ENCODE results near the gene MALL. TPM values are rescaled to one million over a fixed set of nuclear protein-coding genes. Genes with fewer than 3 reads are reported as not detected.
"Not testable (repeated sequence)": the region's sequence is repeated elsewhere in the genome, so short reads cannot be mapped to it uniquely, and the experiment has no call there.

The MALL gene
- 0.60 to 0.85 TPM (median 0.82 TPM) in 3 replicates for total RNA-seq
- long read RNA-seq, partial matches to known transcripts, result 0 of 1 reads
- long read RNA-seq, other reads (novel, unspliced or antisense), result 0 of 1 reads

DNA sequence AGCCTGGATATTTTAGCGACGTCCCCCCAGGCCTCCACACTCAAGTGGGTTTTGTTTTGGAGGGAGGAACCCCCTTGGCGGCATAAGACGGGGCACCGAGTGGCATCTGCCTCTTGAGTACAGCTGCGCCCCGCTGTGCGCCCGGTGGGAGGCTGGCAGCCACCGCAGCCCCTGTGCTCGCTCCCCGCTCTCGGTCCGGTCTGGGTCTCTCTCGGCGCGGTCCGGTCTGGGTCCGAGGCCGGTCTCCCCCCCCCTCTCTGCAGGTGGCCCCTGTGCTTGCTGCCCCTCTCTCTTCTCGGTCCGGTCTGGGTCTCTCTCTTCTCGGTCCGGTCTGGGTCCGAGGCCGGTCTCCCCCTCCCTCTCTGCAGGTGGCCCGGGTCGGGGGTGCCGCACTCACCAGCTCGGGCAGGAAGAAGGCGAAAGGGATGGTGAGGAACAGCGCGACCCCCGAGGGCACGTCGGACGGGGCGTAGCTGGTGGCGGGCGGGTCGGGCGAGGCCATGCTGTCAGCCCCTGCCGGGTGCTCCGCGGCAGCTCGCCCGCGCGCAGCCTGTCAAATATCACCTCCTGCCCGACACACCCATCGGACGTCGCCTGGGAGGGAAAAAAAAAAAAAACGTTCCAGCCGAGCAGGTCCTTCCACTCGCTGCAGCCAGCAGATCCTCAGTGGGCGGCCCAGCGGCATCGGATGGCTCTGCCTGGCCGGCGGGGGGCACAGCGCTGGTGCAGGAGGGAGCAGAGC, at the start of gene MALL:
MALL (minus strand) TSS at position 532 of the 742 bp plus-strand sequence; CDS start at position 502, 30 bp downstream.
- Mint-ChIP-seq H3K9me3 (ENCODE audit: low read depth) (peaks cover 3% of the 10 kb centered on the region), H3K4me1 (ENCODE audit: low read depth) (peaks cover 20% of the 10 kb centered on the region)

DNA sequence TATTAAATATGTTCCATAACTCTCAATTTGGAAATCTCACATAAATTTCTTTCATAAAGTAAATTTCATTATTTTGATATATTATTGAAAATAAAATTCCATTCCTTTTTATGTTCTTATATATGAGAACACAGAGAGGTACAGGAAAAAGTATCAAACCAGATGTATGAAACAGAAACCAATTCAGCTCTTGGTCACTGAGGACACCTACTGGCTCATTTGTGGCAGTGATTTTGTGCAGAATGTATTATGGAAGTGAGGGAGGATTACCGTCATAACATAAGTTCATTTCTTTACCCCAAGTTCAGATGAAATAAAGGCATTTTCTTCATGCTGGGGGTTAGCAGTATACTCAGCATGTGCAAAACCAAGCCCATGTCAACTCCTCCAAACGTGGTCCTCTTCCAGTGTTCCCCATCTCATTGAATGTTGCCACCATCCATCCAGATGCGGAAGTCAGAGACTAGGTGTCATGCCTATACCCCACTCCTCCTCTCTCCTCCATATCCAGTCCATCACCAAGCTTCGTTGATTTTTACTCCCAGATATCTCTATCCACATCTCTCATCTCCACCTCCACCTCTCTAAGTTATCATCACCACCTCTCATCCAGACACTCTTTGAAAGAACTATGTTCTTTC, 41.7 kb upstream of the MALL start:
- Mint-ChIP-seq H3K27me3 (ENCODE audit: low read depth) (no peaks in the 10 kb centered on the region), H3K9me3 (ENCODE audit: low read depth) (peaks cover 8% of the 10 kb centered on the region), H3K27ac (ENCODE audit: unreplicated experiment) (no peak overlapping the region), H3K4me1 (ENCODE audit: low read depth) (peaks cover 3% of the 10 kb centered on the region), H3K4me3 (ENCODE audit: unreplicated experiment) (no peak overlapping the region), H3K36me3 (ENCODE audit: low read depth) (peaks cover 5% of the 10 kb centered on the region)
- DNase-seq (ENCODE audit: low spot score), result no peak
- TF ChIP-seq, protein P1, sequence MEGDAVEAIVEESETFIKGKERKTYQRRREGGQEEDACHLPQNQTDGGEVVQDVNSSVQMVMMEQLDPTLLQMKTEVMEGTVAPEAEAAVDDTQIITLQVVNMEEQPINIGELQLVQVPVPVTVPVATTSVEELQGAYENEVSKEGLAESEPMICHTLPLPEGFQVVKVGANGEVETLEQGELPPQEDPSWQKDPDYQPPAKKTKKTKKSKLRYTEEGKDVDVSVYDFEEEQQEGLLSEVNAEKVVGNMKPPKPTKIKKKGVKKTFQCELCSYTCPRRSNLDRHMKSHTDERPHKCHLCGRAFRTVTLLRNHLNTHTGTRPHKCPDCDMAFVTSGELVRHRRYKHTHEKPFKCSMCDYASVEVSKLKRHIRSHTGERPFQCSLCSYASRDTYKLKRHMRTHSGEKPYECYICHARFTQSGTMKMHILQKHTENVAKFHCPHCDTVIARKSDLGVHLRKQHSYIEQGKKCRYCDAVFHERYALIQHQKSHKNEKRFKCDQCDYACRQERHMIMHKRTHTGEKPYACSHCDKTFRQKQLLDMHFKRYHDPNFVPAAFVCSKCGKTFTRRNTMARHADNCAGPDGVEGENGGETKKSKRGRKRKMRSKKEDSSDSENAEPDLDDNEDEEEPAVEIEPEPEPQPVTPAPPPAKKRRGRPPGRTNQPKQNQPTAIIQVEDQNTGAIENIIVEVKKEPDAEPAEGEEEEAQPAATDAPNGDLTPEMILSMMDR (IDR thresholded peaks at IDR 0.05), result peak; percentile 94

More for the DNA sequence above, at the start of gene MALL:
- H3K4me3 Mint-ChIP-seq (ENCODE audit: unreplicated experiment), result peak within 1 kb of the TSS; percentile 57
- DNase-seq (ENCODE audit: low spot score), result no peak
- peaks cover 5% of the 10 kb centered on the region for H3K36me3 Mint-ChIP-seq (ENCODE audit: low read depth)
- H3K27ac Mint-ChIP-seq (ENCODE audit: unreplicated experiment), result no peak within 1 kb of the TSS
- TF ChIP-seq, protein P1 (IDR thresholded peaks at IDR 0.05), result no peak
- peaks cover 16% of the 10 kb centered on the region for H3K27me3 Mint-ChIP-seq (ENCODE audit: low read depth)

DNA sequence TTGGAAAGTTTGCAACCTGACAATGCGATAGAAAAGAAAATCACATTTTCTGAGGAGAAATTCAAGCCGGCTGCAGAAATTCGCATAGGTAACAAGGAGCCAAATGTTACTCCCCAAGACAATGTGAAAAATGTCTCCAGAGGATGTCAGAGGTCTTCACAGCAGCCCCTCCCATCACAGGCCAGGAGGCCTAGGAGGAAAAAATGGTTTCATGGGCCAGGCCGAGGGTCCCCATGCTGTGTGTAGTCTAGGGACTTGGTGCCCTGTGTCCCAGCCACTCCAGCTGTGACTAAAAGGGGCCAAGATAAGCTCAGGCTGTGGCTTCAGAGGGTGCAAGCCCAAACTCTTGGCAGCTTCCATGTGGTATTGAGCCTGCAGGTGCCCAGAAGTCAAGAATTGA, 39.2 kb upstream of the MALL start:
- DNase-seq (ENCODE audit: low spot score); H3K4me1 Mint-ChIP-seq (ENCODE audit: low read depth); H3K9me3 Mint-ChIP-seq (ENCODE audit: low read depth); H3K27me3 Mint-ChIP-seq (ENCODE audit: low read depth); H3K4me3 Mint-ChIP-seq (ENCODE audit: unreplicated experiment); H3K27ac Mint-ChIP-seq (ENCODE audit: unreplicated experiment); H3K36me3 Mint-ChIP-seq (ENCODE audit: low read depth): not testable (repeated sequence)

DNA sequence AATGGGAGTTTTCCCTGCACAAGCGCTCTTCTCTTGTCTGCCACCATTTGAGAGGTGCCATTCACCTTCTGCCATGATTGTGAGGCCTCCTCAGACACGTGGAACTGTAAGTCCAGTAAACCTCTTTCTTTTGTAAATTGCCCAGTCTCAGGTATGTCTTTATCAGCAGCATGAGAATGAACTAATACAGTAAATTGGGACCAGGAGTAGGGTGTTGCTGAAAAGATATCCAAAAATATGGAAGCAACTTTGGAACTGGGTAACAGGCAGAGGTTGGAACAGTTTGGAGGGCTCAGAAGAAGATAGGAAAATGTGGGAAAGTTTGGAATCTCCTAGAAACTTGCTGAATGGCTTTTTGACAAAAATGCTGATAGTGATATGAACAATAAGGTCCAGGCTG, 38.6 kb upstream of the MALL start:
- not testable (repeated sequence) for DNase-seq (ENCODE audit: low spot score); H3K27ac Mint-ChIP-seq (ENCODE audit: unreplicated experiment); H3K27me3 Mint-ChIP-seq (ENCODE audit: low read depth); H3K4me3 Mint-ChIP-seq (ENCODE audit: unreplicated experiment); H3K36me3 Mint-ChIP-seq (ENCODE audit: low read depth); H3K9me3 Mint-ChIP-seq (ENCODE audit: low read depth)
- peaks cover 14% of the 10 kb centered on the region for H3K4me1 Mint-ChIP-seq (ENCODE audit: low read depth)

DNA sequence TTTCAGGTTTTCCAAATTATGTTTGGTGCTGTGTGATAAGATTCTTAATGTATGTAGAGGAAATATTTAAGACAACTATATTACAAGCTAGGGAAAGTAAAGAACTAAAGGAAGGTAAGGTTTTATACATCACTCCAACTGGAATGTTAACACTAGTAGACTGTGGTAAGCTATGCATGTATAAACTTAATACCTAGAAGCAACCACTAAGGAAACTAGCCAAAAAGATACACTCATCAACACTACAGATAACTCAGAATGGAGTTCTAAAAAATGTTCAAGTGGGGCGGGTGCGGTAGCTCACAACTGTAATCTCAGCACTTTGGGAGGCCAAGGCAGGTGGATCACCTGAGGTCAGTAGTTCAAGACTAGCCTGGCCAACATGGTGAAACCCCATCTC, 37.8 kb upstream of the MALL start:
- H3K9me3 Mint-ChIP-seq (ENCODE audit: low read depth), result peaks cover 8% of the 10 kb centered on the region
- TF ChIP-seq, protein P1 (IDR thresholded peaks at IDR 0.05), result no peak
- H3K27ac Mint-ChIP-seq (ENCODE audit: unreplicated experiment), result no peak overlapping the region
- no peak for DNase-seq (ENCODE audit: low spot score)
- no peaks in the 10 kb centered on the region for H3K27me3 Mint-ChIP-seq (ENCODE audit: low read depth)
- H3K4me1 Mint-ChIP-seq (ENCODE audit: low read depth), result peaks cover 20% of the 10 kb centered on the region
- peaks cover 5% of the 10 kb centered on the region for H3K36me3 Mint-ChIP-seq (ENCODE audit: low read depth)
- H3K4me3 Mint-ChIP-seq (ENCODE audit: unreplicated experiment), result no peak overlapping the region

DNA sequence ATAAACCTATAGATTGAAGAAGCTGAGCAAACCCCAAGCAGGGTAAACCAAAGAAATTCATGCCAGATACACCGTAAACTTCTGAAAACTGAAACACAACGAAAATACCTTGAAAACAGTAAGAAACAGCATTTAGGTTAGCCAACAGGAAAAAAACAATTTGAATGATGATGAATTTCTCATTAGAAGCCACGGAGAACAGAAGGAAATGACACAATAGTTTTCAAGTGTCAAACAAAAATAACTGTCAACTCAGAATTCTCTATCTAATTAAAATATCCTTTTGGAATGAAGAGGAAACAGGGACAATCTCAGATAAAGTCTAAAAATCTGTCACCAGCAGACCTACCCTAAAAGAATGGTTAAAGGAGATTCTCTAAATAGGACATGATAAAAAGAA, 37.3 kb upstream of the MALL start:
- no peak for DNase-seq (ENCODE audit: low spot score)
- Mint-ChIP-seq H3K4me3 (ENCODE audit: unreplicated experiment) (no peak overlapping the region), H3K27me3 (ENCODE audit: low read depth) (no peaks in the 10 kb centered on the region), H3K27ac (ENCODE audit: unreplicated experiment) (no peak overlapping the region), H3K36me3 (ENCODE audit: low read depth) (peaks cover 5% of the 10 kb centered on the region), H3K9me3 (ENCODE audit: low read depth) (peaks cover 10% of the 10 kb centered on the region), H3K4me1 (ENCODE audit: low read depth) (peaks cover 20% of the 10 kb centered on the region)
- TF ChIP-seq, protein P1 (IDR thresholded peaks at IDR 0.05), result no peak

Measured in chondrocyte (in vitro differentiated cells).